ENCODE results near the gene CCR7. TPM values are rescaled to one million over a fixed set of nuclear protein-coding genes. Genes with fewer than 3 reads are reported as not detected.

Gene CCR7
- total and polyA plus RNA-seq, 2 of the 13 experiments (the other 11 are each of a cell fraction or from before 2014, with no cell fraction given) = 0.04 to 0.53 TPM

- TF ChIP-seq GMEB1 (CRISPR knock-in tag; IDR thresholded peaks at IDR 0.05; ENCODE audit: borderline replicate concordance) (no peak), ZNF224 (CRISPR knock-in tag; IDR thresholded peaks at IDR 0.05) (no peak), SIX4 (CRISPR knock-in tag; IDR thresholded peaks at IDR 0.05) (no peak), TSC22D2 (CRISPR knock-in tag; IDR thresholded peaks at IDR 0.05; ENCODE audit: borderline replicate concordance) (0 out of 2 replicates have a peak, but pooled peaks have one; percentile 46), ZIK1 (CRISPR knock-in tag; IDR thresholded peaks at IDR 0.05; ENCODE audit: borderline replicate concordance, low read depth) (no peak), AKNA (CRISPR knock-in tag; IDR thresholded peaks at IDR 0.05; ENCODE audit: borderline replicate concordance) (no peak), HHEX (CRISPR knock-in tag; IDR thresholded peaks at IDR 0.05) (no peak), BCL3 (CRISPR knock-in tag; IDR thresholded peaks at IDR 0.05) (no peak), GATAD2A (CRISPR knock-in tag; IDR thresholded peaks at IDR 0.05) (peak; percentile 74), MIXL1 (CRISPR knock-in tag; IDR thresholded peaks at IDR 0.05) (0 out of 2 replicates have a peak, but pooled peaks have one; percentile 18), CSRNP2 (CRISPR knock-in tag; conservative IDR thresholded peaks at IDR 0.05; ENCODE audit: low read depth) (no peak)
Observed at GRCh38 chr17:40542558-40543411, 22.5 kb downstream of the CCR7 start (continued).
